Lower leg skin (tissue), 4 donors: Measurements from ENCODE around the gene OR5AU1. TPM values are rescaled to one million over a fixed set of nuclear protein-coding genes. Genes with fewer than 3 reads are reported as not detected.

ENCODE experiments used
- DNase-seq, 2 donors: peaks; one replicate each; pipeline ENCODE4 v3.0.0-alpha.2; 2019; ENCODE audit warnings: low spot score in 2 of 2
- H3K4me3 ChIP-seq: fragments of 200-600 bp; sonication (generic); 2 replicates; pipeline ENCODE4 v1.5.1; 2017; ENCODE audit warnings: mild to moderate bottlenecking, low read depth; ENCODE audit not compliant: poor library complexity, severe bottlenecking
- CTCF ChIP-seq, 3 donors: fragments of 450-650 bp; IDR thresholded peaks; one replicate each; pipeline ENCODE4 v1.5.1; 2016; ENCODE audit warnings: antibody characterized with exemption in 3 of 3, mild to moderate bottlenecking in 3 of 3, moderate library complexity in 2 of 3
- POLR2A ChIP-seq, 2 donors: fragments of 450-650 bp; IDR thresholded peaks; one replicate each; pipeline ENCODE4 v1.6.1; 2016 to 2017; ENCODE audit warnings: antibody characterized with exemption in 2 of 2, mild to moderate bottlenecking in 1 of 2, moderate library complexity in 1 of 2
- WGBS, 2 donors: methylation state at CpG; one replicate each; pipeline ENCODE4 v1.1.5; 2018; 5-methylcytosine and 5-hydroxymethylcytosine counted together
- intact Hi-C: fragments of 100-400 bp; cut with DNase I; formaldehyde crosslinking; loops from one replicate; pipeline ENCODE4 v1.15.0; 2023; ENCODE audit warnings: low total_unique reads
- total RNA-seq, 4 donors: library from RNA; depleted of rRNA; stranded (reverse); fragments of >200 nt; gene quantifications; one replicate each; pipeline ENCODE4 v1.1.0, GENCODE V29; 2016

The OR5AU1 gene
- total RNA-seq, 4 donors from 2014 or later: 0.17 TPM; not detected in 3

- intact Hi-C loops: no loop called here
- no peak overlapping the region for H3K4me3 ChIP-seq
- no peak for TF ChIP-seq POLR2A (IDR thresholded peaks at IDR 0.05)
- no peak for TF ChIP-seq CTCF (IDR thresholded peaks at IDR 0.05)
- no peak for DNase-seq
- WGBS, 2 donors: 86 to 89% methylated on average over 1 of the region's 1 CpG
These were observed 13.5 kb downstream of the OR5AU1 start for GRCh38 chr14:21142357-21142756.

GRCh38 chr14:21136024-21136423 is 19.8 kb downstream of the OR5AU1 start:
- no peak overlapping the region for H3K4me3 ChIP-seq
- TF ChIP-seq CTCF (IDR thresholded peaks at IDR 0.05): no peak
- TF ChIP-seq POLR2A (IDR thresholded peaks at IDR 0.05): no peak
- WGBS, 2 donors: 24 to 28% methylated on average over 1 of the region's 1 CpG
- intact Hi-C loops: no loop called here
- DNase-seq: no peak

- WGBS, 2 donors: 36 to 64% methylated on average over 1 of the region's 1 CpG
- DNase-seq: no peak
- H3K4me3 ChIP-seq: no peak overlapping the region
- intact Hi-C loops: no loop called here
- TF ChIP-seq CTCF (IDR thresholded peaks at IDR 0.05): no peak
- TF ChIP-seq POLR2A (IDR thresholded peaks at IDR 0.05): no peak
These were observed 22.0 kb downstream of the OR5AU1 start for GRCh38 chr14:21133901-21134300.

- no peak for DNase-seq
- no peak overlapping the region for H3K4me3 ChIP-seq
- 66 to 67% methylated on average over 1 of the region's 1 CpG for WGBS, 2 donors
- TF ChIP-seq CTCF (IDR thresholded peaks at IDR 0.05): no peak
- no peak for TF ChIP-seq POLR2A (IDR thresholded peaks at IDR 0.05)
- intact Hi-C loops: no loop called here
These were observed 32.4 kb downstream of the OR5AU1 start for GRCh38 chr14:21123429-21123828.

GRCh38 chr14:21121122-21121521 is 34.7 kb downstream of the OR5AU1 start:
- intact Hi-C loops: no loop called here
- 42 to 52% methylated on average over 1 of the region's 1 CpG for WGBS, 2 donors
- TF ChIP-seq POLR2A (IDR thresholded peaks at IDR 0.05) (no peak), CTCF (IDR thresholded peaks at IDR 0.05) (no peak)
- DNase-seq: no peak
- no peak overlapping the region for H3K4me3 ChIP-seq

- 76 to 80% methylated on average over 6 of the region's 6 CpGs for whole genome bisulfite sequencing, 2 donors
- no peak overlapping the region for H3K4me3 ChIP-seq
- no peak for DNase-seq
- TF ChIP-seq POLR2A (IDR thresholded peaks at IDR 0.05): no peak
- no peak for TF ChIP-seq CTCF (IDR thresholded peaks at IDR 0.05)
- intact Hi-C loops: no loop called here
These were observed 35.2 kb downstream of the OR5AU1 start for GRCh38 chr14:21120686-21121085.
